SK-N-SH treated with all-trans-retinoic acid at 6 μM for 48 hours (cell line): Measurements from ENCODE around the gene PAMR1.

Source experiments
- ATAC-seq: fragments of 200-7000 bp; cut with Tn5 transposase; 3 replicates; pipeline ENCODE4 v1.9.1; 2020; ENCODE audit warnings: mild to moderate bottlenecking, moderate library complexity
- ARNTL ChIP-seq: fragments of 450-650 bp; formaldehyde crosslinking; IDR thresholded peaks from 2 replicates; pipeline ENCODE4 v1.5.0; 2020; ENCODE audit warnings: low read depth, mild to moderate bottlenecking, moderate library complexity, borderline replicate concordance
- CREB5 ChIP-seq: fragments of 250-450 bp; sonication (Bioruptor Pico); IDR thresholded peaks from 2 replicates; pipeline ENCODE4 v1.5.1; 2020; ENCODE audit warnings: low read depth, mild to moderate bottlenecking, moderate library complexity
- ESRRG ChIP-seq: fragments of 250-450 bp; sonication (Bioruptor Pico); IDR thresholded peaks from 2 replicates; pipeline ENCODE4 v1.6.1; 2021; ENCODE audit warnings: mild to moderate bottlenecking
- GLIS3 ChIP-seq: fragments of 250-450 bp; sonication (Bioruptor Pico); IDR thresholded peaks from 2 replicates; pipeline ENCODE4 v1.5.0; 2020; ENCODE audit warnings: mild to moderate bottlenecking, moderate library complexity
- ISL1 ChIP-seq: fragments of 250-450 bp; sonication (Bioruptor Pico); IDR thresholded peaks from 2 replicates; pipeline ENCODE4 v2.1.2; 2022; ENCODE audit warnings: mild to moderate bottlenecking, moderate library complexity
- OSR1 ChIP-seq: fragments of 250-450 bp; sonication (Bioruptor Pico); IDR thresholded peaks from 2 replicates; pipeline ENCODE4 v1.8.0; 2022; ENCODE audit warnings: moderate library complexity, mild to moderate bottlenecking, inconsistent platforms
- PATZ1 ChIP-seq: fragments of 250-450 bp; sonication (Bioruptor Pico); IDR thresholded peaks from 2 replicates; pipeline ENCODE4 v1.8.0; 2020; ENCODE audit warnings: mild to moderate bottlenecking, moderate library complexity, borderline replicate concordance
- POU6F1 ChIP-seq: fragments of 250-450 bp; sonication (Bioruptor Pico); IDR thresholded peaks from 2 replicates; pipeline ENCODE4 v1.8.0; 2021; ENCODE audit warnings: low read depth, mild to moderate bottlenecking, moderate library complexity, borderline replicate concordance
- PPARA ChIP-seq: fragments of 250-450 bp; sonication (Bioruptor Pico); IDR thresholded peaks from 2 replicates; pipeline ENCODE4 v1.5.0; 2020; ENCODE audit warnings: mild to moderate bottlenecking, borderline replicate concordance
- RARB ChIP-seq: fragments of 250-450 bp; sonication (Bioruptor Pico); IDR thresholded peaks from 2 replicates; pipeline ENCODE4 v1.8.0; 2021; ENCODE audit warnings: mild to moderate bottlenecking, moderate library complexity
- SNAI2 ChIP-seq: fragments of 250-450 bp; sonication (Bioruptor Pico); IDR thresholded peaks from 2 replicates; pipeline ENCODE4 v1.5.0; 2020; ENCODE audit warnings: mild to moderate bottlenecking, moderate library complexity
- TCF4 ChIP-seq: fragments of 250-450 bp; sonication (Bioruptor Pico); IDR thresholded peaks from 2 replicates; pipeline ENCODE4 v1.8.0; 2021; ENCODE audit warnings: mild to moderate bottlenecking, moderate library complexity, borderline replicate concordance
- TSHZ2 ChIP-seq: fragments of 250-450 bp; sonication (Bioruptor Pico); IDR thresholded peaks from 2 replicates; pipeline ENCODE4 v1.5.0; 2020; ENCODE audit warnings: mild to moderate bottlenecking, moderate library complexity
- ZC3H10 ChIP-seq: fragments of 250-450 bp; sonication (Bioruptor Pico); IDR thresholded peaks from 2 replicates; pipeline ENCODE4 v1.5.1; 2021; ENCODE audit warnings: mild to moderate bottlenecking, moderate library complexity
- ZFP3 ChIP-seq: fragments of 250-450 bp; sonication (Bioruptor Pico); IDR thresholded peaks from 2 replicates; pipeline ENCODE4 v1.5.0; 2020; ENCODE audit warnings: mild to moderate bottlenecking, moderate library complexity
- ZFP30 ChIP-seq: fragments of 450-650 bp; formaldehyde crosslinking; IDR thresholded peaks from 2 replicates; pipeline ENCODE4 v1.5.0; 2022; ENCODE audit warnings: mild to moderate bottlenecking, moderate library complexity
- ZNF565 ChIP-seq: fragments of 450-650 bp; formaldehyde crosslinking; conservative IDR thresholded peaks from 2 replicates; pipeline ENCODE4 v1.5.0; 2020; ENCODE audit warnings: low read depth, mild to moderate bottlenecking, moderate library complexity
- ZNF70 ChIP-seq: fragments of 450-650 bp; formaldehyde crosslinking; IDR thresholded peaks from 2 replicates; pipeline ENCODE4 v1.5.0; 2020; ENCODE audit warnings: mild to moderate bottlenecking, moderate library complexity
- ZNF8 ChIP-seq: fragments of 450-650 bp; formaldehyde crosslinking; IDR thresholded peaks from 2 replicates; pipeline ENCODE4 v1.5.0; 2020; ENCODE audit warnings: mild to moderate bottlenecking, moderate library complexity
- TF ChIP-seq, protein P1 (sequence below): fragments of 250-450 bp; sonication (Bioruptor Pico); IDR thresholded peaks from 2 replicates; pipeline ENCODE4 v1.5.1; 2021; ENCODE audit warnings: mild to moderate bottlenecking, moderate library complexity

The PAMR1 gene

GRCh38 chr11:35536470-35536869 is 11.1 kb upstream of the PAMR1 start:
- no peak for ATAC-seq
- TF ChIP-seq ARNTL (CRISPR knock-in tag), result no peak
- TF ChIP-seq CREB5 (CRISPR knock-in tag), result no peak
- no peak for TF ChIP-seq ZNF8 (CRISPR knock-in tag)
- TF ChIP-seq, protein P1, sequence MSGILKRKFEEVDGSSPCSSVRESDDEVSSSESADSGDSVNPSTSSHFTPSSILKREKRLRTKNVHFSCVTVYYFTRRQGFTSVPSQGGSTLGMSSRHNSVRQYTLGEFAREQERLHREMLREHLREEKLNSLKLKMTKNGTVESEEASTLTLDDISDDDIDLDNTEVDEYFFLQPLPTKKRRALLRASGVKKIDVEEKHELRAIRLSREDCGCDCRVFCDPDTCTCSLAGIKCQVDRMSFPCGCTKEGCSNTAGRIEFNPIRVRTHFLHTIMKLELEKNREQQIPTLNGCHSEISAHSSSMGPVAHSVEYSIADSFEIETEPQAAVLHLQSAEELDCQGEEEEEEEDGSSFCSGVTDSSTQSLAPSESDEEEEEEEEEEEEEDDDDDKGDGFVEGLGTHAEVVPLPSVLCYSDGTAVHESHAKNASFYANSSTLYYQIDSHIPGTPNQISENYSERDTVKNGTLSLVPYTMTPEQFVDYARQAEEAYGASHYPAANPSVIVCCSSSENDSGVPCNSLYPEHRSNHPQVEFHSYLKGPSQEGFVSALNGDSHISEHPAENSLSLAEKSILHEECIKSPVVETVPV (CRISPR knock-in tag), result no peak
- TF ChIP-seq ESRRG (CRISPR knock-in tag), result no peak

GRCh38 chr11:35531246-35531645 is 5.8 kb upstream of the PAMR1 start:
- no peak; the same call in 2 of the 3 replicates for ATAC-seq
- TF ChIP-seq ESRRG (CRISPR knock-in tag) (no peak), ISL1 (no peak), POU6F1 (CRISPR knock-in tag) (no peak), TCF4 (CRISPR knock-in tag) (no peak), ZNF565 (CRISPR knock-in tag) (no peak), ZFP3 (CRISPR knock-in tag) (no peak)
- TF ChIP-seq, protein P1 (CRISPR knock-in tag), result no peak

GRCh38 chr11:35529971-35530495 is 4.6 kb upstream of the PAMR1 start:
- ATAC-seq, result peak; percentile 94
- no peak for TF ChIP-seq SNAI2 (CRISPR knock-in tag)
- no peak; the same call in 1 of the 2 replicates for TF ChIP-seq ZFP3 (CRISPR knock-in tag)
- TF ChIP-seq ESRRG (CRISPR knock-in tag), result no peak
- TF ChIP-seq, protein P1 (CRISPR knock-in tag), result 0 out of 2 replicates have a peak, but pooled peaks have one; percentile 11
- peak; percentile 78 for TF ChIP-seq TCF4 (CRISPR knock-in tag)
- TF ChIP-seq GLIS3 (CRISPR knock-in tag), result 0 out of 2 replicates have a peak, but pooled peaks have one; percentile 73
- TF ChIP-seq RARB (CRISPR knock-in tag), result no peak
- TF ChIP-seq TSHZ2 (CRISPR knock-in tag), result peak; percentile 81; the same call in 1 of the 2 replicates
- no peak for TF ChIP-seq ZC3H10 (CRISPR knock-in tag)
- no peak for TF ChIP-seq ZNF70
- TF ChIP-seq PATZ1 (CRISPR knock-in tag), result no peak; the same call in 1 of the 2 replicates
- no peak for TF ChIP-seq ZNF565 (CRISPR knock-in tag)
- no peak for TF ChIP-seq CREB5 (CRISPR knock-in tag)
- TF ChIP-seq POU6F1 (CRISPR knock-in tag), result no peak
- TF ChIP-seq ISL1, result peak; percentile 70
- TF ChIP-seq ZNF8 (CRISPR knock-in tag), result 0 out of 2 replicates have a peak, but pooled peaks have one; percentile 52
- TF ChIP-seq ARNTL (CRISPR knock-in tag), result no peak
- no peak for TF ChIP-seq ZFP30 (CRISPR knock-in tag)
- no peak for TF ChIP-seq OSR1
- TF ChIP-seq PPARA (CRISPR knock-in tag), result peak; percentile 61; the same call in 1 of the 2 replicates
